Liver (tissue), 9 donors: Measurements from ENCODE around the gene GLT1D1. TPM values are rescaled to one million over a fixed set of nuclear protein-coding genes. Genes with fewer than 3 reads are reported as not detected.

Source experiments
- DNase-seq: peaks from one replicate; pipeline ENCODE4 v3.0.0-alpha.2; 2017; ENCODE audit warnings: low spot score
- H3K27ac ChIP-seq, 2 donors: one replicate each; pipeline ENCODE4 v1.7.0; 2013; ENCODE audit warnings: inconsistent platforms in 2 of 2, low read length in 2 of 2, control low read depth in 1 of 2, low read depth in 1 of 2, mild to moderate bottlenecking in 1 of 2
- H3K27me3 ChIP-seq, 4 donors: one replicate each; pipeline versions ENCODE4 v1.6.1 to v1.7.0; 2013; ENCODE audit warnings: low read length in 3 of 4, inconsistent platforms in 1 of 4, mild to moderate bottlenecking in 1 of 4, moderate library complexity in 1 of 4; ENCODE audit not compliant: control insufficient read depth in 4 of 4, insufficient read depth in 4 of 4
- H3K36me3 ChIP-seq, 4 donors: one replicate each; pipeline versions ENCODE4 v1.6.1 to v1.7.0; 2013; ENCODE audit warnings: low read length in 3 of 4, mild to moderate bottlenecking in 3 of 4, low read depth in 1 of 4, moderate library complexity in 1 of 4; ENCODE audit not compliant: control insufficient read depth in 4 of 4, insufficient read depth in 3 of 4
- H3K4me1 ChIP-seq, 4 donors: one replicate each; pipeline versions ENCODE4 v1.6.1 to v1.7.0; 2013; ENCODE audit warnings: low read length in 3 of 4, mild to moderate bottlenecking in 3 of 4, moderate library complexity in 1 of 4; ENCODE audit not compliant: control insufficient read depth in 4 of 4, insufficient read depth in 4 of 4
- H3K4me3 ChIP-seq, 3 donors: one replicate each; pipeline versions ENCODE4 v1.6.1 to v1.7.0; 2013; ENCODE audit warnings: low read length in 3 of 3, control low read depth in 1 of 3, low read depth in 1 of 3, mild to moderate bottlenecking in 1 of 3
- H3K9ac ChIP-seq, 2 donors: one replicate each; pipeline ENCODE4 v1.7.0; 2013; ENCODE audit warnings: low read length in 2 of 2, mild to moderate bottlenecking in 2 of 2, moderate library complexity in 2 of 2, control low read depth in 1 of 2, low read depth in 1 of 2
- H3K9me3 ChIP-seq, 4 donors: one replicate each; pipeline versions ENCODE4 v1.6.1 to v1.7.0; 2013; ENCODE audit warnings: low read length in 3 of 4; ENCODE audit not compliant: control insufficient read depth in 4 of 4
- EGR1 ChIP-seq, 2 donors: IDR thresholded peaks; 2 replicates each; pipeline ENCODE4 v1.6.1; 2016 to 2018; ENCODE audit warnings: antibody characterized with exemption in 2 of 2, low read depth in 2 of 2
- FOXA1 ChIP-seq: IDR thresholded peaks from 2 replicates; pipeline ENCODE4 v1.6.1; 2016; ENCODE audit warnings: antibody characterized with exemption
- FOXA2 ChIP-seq: IDR thresholded peaks from 2 replicates; pipeline ENCODE4 v1.6.1; 2016; ENCODE audit warnings: antibody characterized with exemption
- GABPA ChIP-seq, 2 donors: IDR thresholded peaks in 1 of 2; conservative IDR thresholded peaks in 1 of 2; 2 replicates each; pipeline ENCODE4 v1.6.1; 2016; ENCODE audit warnings: antibody characterized with exemption in 2 of 2, mild to moderate bottlenecking in 1 of 2, moderate library complexity in 1 of 2
- HNF4A ChIP-seq, 2 donors: conservative IDR thresholded peaks; 2 replicates each; pipeline ENCODE4 v1.6.1; 2016; ENCODE audit warnings: antibody characterized with exemption in 2 of 2, mild to moderate bottlenecking in 2 of 2
- HNF4G ChIP-seq: IDR thresholded peaks from 2 replicates; pipeline ENCODE4 v1.6.1; 2016; ENCODE audit warnings: antibody characterized with exemption
- JUND ChIP-seq, 2 donors: IDR thresholded peaks; 2 replicates each; pipeline ENCODE4 v1.6.1; 2016; ENCODE audit warnings: antibody characterized with exemption in 2 of 2
- NR2F2 ChIP-seq: IDR thresholded peaks from 2 replicates; pipeline ENCODE4 v1.6.1; 2016; ENCODE audit warnings: antibody characterized with exemption
- RAD21 ChIP-seq, 2 donors: IDR thresholded peaks; 2 replicates each; pipeline ENCODE4 v1.6.1; 2016; ENCODE audit warnings: antibody characterized with exemption in 2 of 2, mild to moderate bottlenecking in 2 of 2
- REST ChIP-seq: IDR thresholded peaks from 2 replicates; pipeline ENCODE4 v1.6.1; 2016; ENCODE audit warnings: antibody characterized with exemption, mild to moderate bottlenecking
- RXRA ChIP-seq, 2 donors: IDR thresholded peaks; 2 replicates each; pipeline ENCODE4 v1.6.1; 2017 to 2018; ENCODE audit warnings: antibody characterized with exemption in 2 of 2, mild to moderate bottlenecking in 1 of 2
- SP1 ChIP-seq: IDR thresholded peaks from 2 replicates; pipeline ENCODE4 v1.6.1; 2018; ENCODE audit warnings: antibody characterized with exemption, mild to moderate bottlenecking
- TAF1 ChIP-seq: conservative IDR thresholded peaks from 2 replicates; pipeline ENCODE4 v1.6.1; 2016; ENCODE audit warnings: antibody characterized with exemption, mild to moderate bottlenecking
- YY1 ChIP-seq: IDR thresholded peaks from 2 replicates; pipeline ENCODE4 v1.6.1; 2016; ENCODE audit warnings: antibody characterized with exemption, mild to moderate bottlenecking
- ZBTB33 ChIP-seq: IDR thresholded peaks from 2 replicates; pipeline ENCODE4 v1.6.1; 2016; ENCODE audit warnings: antibody characterized with exemption
- WGBS: extraction: QIAGEN DNeasy Blood & Tissue Kit; methylation state at CpG from one replicate; pipeline ENCODE4 v1.1.7; 2013; 5-methylcytosine and 5-hydroxymethylcytosine counted together
- polyA plus RNA-seq, 2 donors: library from polyadenylated mRNA; stranded (reverse) in 1 of 2; unstranded in 1 of 2; fragments of 200-250 nt in 1 of 2; fragments of >200 nt in 1 of 2; fragmentation: Nextera tagmentation in 1 of 2; extraction: Ambion mirVana in 1 of 2; gene quantifications; one replicate each; pipeline versions ENCODE4 v1.2.1 to v1.2.3, GENCODE V29; 2013 to 2015
- total RNA-seq, 2 donors: library from RNA; depleted of rRNA; stranded (reverse); fragments of >200 nt; gene quantifications; one replicate each; pipeline ENCODE4 v1.2.3, GENCODE V29; 2014
- TF ChIP-seq, protein P1 (sequence below): fragments of 150-350 bp; IDR thresholded peaks from 2 replicates; pipeline ENCODE4 v1.5.1; 2017; ENCODE audit warnings: improper control_type of control experiment, low read depth, low read length; ENCODE audit not compliant: missing input control
- TF ChIP-seq, protein P2 (sequence below): IDR thresholded peaks from 2 replicates; pipeline ENCODE4 v1.6.1; 2016; ENCODE audit warnings: antibody characterized with exemption
- TF ChIP-seq, protein P3 (sequence below): IDR thresholded peaks from 2 replicates; pipeline ENCODE4 v1.6.1; 2016; ENCODE audit warnings: antibody characterized with exemption
- donor health status: healthy.
- donor health status: healthy.
- donor health status: healthy.
- donor health status: healthy.
- donor health status: healthy.

The GLT1D1 gene
- total and polyA plus RNA-seq, 4 donors: 10.4 to 17.7 (median 13.9) TPM

- 31% methylated on average over 20 of the region's 20 CpGs for WGBS
- Histone ChIP-seq H3K36me3 (no peaks in the 10 kb centered on the region), H3K9ac (no peak overlapping the region), H3K9me3 (no peaks in the 10 kb centered on the region), H3K4me3 (no peak overlapping the region), H3K27ac (peak overlapping the region; percentile 77 to 95), H3K27me3 (no peaks in the 10 kb centered on the region), H3K4me1 (peaks cover 4 to 41% (median 26%) of the 10 kb centered on the region in 4 donors)
- peak; percentile 40 for DNase-seq
- TF ChIP-seq JUND (IDR thresholded peaks at IDR 0.05) (peak; percentile 28 to 66), RXRA (IDR thresholded peaks at IDR 0.05) (peak; percentile 96 to 98), SP1 (peak; percentile 80), GABPA (IDR thresholded peaks at IDR 0.05 in 1 of 2, conservative IDR thresholded peaks at IDR 0.05 in 1 of 2) (no peak), YY1 (peak; percentile 84), FOXA1 (peak; percentile 77), RAD21 (IDR thresholded peaks at IDR 0.05) (peak; percentile 61 to 67), TAF1 (no peak), HNF4A (conservative IDR thresholded peaks at IDR 0.05) (peak; percentile 74 to 87), ZBTB33 (peak; percentile 62), REST (peak; percentile 80), HNF4G (no peak), FOXA2 (peak; percentile 73), EGR1 (IDR thresholded peaks at IDR 0.05; ENCODE audit: low read depth in 2 of 2) (peak in 1 of 2 donors; percentile 18), NR2F2 (no peak)
- TF ChIP-seq, protein P1, sequence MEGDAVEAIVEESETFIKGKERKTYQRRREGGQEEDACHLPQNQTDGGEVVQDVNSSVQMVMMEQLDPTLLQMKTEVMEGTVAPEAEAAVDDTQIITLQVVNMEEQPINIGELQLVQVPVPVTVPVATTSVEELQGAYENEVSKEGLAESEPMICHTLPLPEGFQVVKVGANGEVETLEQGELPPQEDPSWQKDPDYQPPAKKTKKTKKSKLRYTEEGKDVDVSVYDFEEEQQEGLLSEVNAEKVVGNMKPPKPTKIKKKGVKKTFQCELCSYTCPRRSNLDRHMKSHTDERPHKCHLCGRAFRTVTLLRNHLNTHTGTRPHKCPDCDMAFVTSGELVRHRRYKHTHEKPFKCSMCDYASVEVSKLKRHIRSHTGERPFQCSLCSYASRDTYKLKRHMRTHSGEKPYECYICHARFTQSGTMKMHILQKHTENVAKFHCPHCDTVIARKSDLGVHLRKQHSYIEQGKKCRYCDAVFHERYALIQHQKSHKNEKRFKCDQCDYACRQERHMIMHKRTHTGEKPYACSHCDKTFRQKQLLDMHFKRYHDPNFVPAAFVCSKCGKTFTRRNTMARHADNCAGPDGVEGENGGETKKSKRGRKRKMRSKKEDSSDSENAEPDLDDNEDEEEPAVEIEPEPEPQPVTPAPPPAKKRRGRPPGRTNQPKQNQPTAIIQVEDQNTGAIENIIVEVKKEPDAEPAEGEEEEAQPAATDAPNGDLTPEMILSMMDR: no peak
- TF ChIP-seq, protein P2, sequence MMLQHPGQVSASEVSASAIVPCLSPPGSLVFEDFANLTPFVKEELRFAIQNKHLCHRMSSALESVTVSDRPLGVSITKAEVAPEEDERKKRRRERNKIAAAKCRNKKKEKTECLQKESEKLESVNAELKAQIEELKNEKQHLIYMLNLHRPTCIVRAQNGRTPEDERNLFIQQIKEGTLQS: no peak
- TF ChIP-seq, protein P3, sequence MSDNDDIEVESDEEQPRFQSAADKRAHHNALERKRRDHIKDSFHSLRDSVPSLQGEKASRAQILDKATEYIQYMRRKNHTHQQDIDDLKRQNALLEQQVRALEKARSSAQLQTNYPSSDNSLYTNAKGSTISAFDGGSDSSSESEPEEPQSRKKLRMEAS: peak; percentile 74
Observed at GRCh38 chr12:128973883-128974681, 120.8 kb downstream of the GLT1D1 start.
